NCI-H460 (cell line): ENCODE results near the gene HLA-DMA. TPM values are rescaled to one million over a fixed set of nuclear protein-coding genes. Genes with fewer than 3 reads are reported as not detected.
"Not testable (repeated sequence)": the region's sequence is repeated elsewhere in the genome, so short reads cannot be mapped to it uniquely, and the experiment has no call there.

ENCODE experiments used
- DNase-seq: peaks from one replicate; pipeline ENCODE4 v3.0.0-alpha.2; 2016; ENCODE audit warnings: low read depth; ENCODE audit errors: extremely low read depth
- total RNA-seq: library from RNA; depleted of rRNA; stranded (reverse); fragments of >200 nt; shearing (Covaris generic); gene quantifications from 2 replicates; pipeline ENCODE4 v1.2.3, GENCODE V29; 2014

The HLA-DMA gene
- total RNA-seq, 1 experiment from 2014 or later, result 1.2 TPM

DNA sequence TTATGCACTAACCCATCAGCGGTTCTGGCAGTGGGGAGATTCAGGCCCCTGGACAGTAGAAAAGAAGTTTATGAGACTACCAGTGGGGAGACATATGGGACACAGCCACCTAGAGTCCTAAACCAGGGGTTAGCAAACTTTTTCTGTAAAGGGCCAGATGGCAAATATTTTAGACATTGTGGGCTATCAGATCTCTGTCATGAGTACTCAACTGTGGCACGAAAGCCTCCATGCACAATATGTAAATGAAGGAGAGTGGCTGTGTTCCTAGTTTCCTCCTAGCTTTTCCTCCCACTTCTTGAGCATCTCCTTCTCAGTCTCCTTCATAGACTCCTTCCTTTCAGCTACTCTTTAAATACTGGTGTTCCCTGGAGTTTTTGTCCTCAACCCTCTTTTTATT, 3.3 kb upstream of the HLA-DMA start:
- no peak for DNase-seq

DNA sequence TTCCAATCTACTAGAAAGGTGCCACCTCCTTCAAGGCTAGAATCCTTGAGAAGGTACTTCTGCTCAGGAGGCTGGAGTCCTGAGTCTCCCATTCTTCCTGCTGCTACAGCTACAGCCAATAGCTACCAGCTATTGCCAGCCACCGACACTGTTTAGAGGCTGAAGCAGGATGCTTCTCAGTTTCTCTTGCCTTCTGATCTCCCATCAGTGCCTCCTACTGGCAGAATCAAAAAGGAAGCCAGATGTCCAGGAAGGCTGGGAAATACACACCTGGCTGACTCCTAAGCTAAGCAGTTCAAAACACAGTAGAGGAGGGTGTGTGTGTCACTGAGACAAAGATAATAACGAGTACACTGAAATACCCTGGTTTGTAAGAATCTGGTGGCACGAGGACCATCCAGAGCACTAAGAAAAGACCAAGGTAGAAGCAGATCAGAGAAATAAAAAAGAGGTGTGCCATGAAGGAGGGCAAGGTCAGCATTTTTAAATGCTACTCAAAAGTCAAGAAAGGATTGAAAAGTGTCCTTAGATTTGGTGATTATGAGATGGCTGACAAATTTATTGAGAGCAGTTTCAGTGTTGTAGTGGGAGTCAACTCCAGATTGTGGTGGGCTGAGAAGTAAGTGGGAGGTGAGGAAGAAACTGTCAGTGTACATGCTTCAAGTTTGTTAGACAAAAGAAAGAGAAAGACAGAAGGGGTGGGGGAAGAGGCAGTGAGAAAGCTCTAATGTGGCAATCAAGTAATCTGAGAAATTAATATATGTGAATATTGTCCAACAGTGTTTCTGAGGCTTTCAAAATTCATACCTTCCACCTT, 2.3 kb upstream of the HLA-DMA start:
- no peak for DNase-seq

DNA sequence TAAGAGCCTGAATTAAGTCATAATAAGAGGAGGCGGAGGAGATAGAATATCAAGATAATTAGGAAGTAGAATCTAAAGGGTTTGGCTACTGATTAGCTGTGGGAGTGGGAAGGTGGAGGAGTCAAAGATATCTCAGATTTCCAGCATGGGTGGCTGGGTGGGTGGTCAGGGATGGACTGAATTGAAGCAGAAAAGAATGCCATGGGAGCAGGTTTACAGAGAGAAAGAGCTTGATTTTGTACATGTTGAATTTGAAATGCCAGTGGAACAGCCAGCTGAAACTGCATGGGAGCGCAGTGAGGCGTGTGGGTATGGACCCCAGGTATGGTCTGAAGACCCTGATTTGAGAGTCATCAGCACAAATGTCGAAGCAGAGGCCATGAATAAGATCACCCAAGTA, 1.4 kb upstream of the HLA-DMA start:
- DNase-seq, result no peak

DNA sequence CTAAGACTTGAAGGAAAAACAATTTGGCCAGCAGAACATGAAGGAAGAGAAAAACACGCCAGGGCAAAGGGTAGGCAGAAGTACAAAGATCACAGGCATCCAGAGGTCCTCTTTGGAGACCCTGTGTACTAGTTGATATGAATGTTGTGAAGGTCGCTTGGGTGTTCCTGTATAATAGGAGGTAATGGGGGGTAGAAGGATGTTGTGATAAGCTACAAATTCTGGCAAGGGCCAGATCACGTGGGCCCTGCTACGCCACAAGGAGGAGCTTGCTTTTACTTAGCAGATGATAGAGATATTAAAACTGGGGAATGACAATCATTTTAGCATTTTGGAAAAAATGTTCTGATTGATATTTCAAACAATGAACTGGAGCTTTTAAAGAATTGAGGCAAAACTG, 878 bp upstream of the HLA-DMA start:
- DNase-seq, result no peak

DNA sequence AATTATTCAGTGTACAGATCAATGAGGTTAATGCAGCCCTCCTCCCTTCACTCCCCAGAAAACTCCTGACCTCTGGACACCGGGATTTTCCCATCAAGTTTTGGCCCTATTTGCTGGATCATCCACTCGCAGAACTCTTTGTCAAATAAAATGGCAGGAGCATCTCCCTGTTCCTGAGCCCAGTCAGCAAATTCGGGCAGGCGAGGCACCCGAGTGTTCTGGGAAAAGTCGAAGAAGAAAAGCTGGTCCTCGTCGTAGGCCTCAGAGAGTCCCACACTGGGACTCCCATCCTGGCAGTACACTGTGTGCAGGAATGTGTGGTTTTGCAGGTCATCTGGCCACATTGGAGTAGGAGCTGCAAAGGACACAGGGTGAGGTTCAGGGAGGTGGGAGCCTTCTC, 2.4 kb downstream of the HLA-DMA start:
- DNase-seq, result no peak

DNA sequence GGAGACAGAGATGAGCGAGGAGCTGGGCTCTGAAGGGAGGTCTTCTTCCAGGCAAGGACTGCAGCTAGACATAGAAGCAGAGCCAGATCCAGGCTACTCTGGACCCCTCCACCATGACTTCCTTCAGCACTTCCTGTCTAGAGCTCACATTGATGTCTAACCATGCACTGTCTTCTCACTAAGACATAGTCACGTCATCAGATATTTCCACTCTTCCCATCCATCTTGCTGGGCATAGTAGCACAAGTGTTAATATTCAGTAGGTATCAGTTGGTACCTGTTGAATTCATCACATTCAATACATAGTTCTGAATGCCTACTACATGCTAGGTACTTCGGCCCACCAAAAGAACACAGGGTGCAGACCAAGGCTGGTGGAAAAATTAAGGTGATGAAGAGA, 2.9 kb downstream of the HLA-DMA start:
- no peak for DNase-seq

DNA sequence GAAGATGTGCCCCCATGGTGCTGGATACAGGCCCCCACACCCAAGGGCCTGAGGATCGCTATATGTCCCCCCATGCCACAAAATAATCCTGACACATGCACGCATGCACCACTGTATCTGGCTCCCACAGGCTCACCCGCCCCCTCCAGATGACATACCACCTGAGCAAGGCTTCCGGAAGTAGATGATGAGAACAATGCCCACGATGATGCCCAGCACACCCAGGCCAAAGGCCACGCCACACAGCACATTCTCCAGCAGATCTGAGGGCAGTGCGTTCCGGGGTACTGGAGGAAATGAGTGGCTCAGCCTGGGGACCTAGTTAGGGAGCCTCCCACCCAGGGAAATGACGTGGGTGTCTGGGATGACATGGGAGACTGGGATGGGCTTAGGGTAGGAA, 3.8 kb downstream of the HLA-DMA start:
- DNase-seq, result no peak

DNA sequence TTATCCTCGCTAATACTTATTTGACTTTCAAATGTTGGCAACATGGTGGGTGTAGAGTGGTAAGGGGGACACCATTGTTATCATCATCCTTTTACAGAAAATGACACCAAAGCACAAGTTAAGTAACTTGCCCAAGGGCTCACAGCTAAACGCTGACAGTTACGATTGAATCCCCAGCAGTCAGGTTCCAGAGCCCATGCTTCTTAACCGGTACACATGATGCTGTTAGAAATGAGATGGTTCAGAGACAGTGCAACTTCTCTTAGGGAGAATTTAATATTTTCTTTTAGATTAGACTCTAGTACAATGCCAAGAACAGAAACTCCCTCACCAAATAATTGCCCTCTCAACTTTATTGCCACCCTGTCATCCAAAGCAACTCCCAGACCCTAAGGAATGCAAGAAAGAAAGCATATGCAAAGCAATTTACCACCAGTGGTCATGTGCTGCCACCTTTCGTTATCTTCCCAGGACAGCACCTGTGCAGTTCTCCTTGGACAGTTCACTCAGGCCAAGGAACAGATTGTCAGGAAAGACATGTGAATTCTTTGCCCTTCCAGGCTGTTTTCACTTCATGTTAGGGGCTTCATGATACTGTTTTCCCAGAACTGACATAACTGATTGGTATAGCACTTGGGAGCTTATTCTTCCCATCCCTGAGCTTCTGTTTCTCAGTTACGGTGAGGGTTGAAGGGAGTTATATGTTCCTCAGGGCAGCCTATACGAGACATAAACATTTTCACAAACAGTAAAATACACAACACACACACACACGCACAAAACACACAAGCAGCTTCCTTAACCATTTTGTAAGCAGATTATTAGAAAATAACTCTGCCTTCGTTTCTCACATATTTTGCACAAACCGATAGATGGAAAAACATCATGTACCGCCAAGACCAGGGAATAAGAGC, 5.1 kb downstream of the HLA-DMA start:
- peak; percentile 47 for DNase-seq

DNA sequence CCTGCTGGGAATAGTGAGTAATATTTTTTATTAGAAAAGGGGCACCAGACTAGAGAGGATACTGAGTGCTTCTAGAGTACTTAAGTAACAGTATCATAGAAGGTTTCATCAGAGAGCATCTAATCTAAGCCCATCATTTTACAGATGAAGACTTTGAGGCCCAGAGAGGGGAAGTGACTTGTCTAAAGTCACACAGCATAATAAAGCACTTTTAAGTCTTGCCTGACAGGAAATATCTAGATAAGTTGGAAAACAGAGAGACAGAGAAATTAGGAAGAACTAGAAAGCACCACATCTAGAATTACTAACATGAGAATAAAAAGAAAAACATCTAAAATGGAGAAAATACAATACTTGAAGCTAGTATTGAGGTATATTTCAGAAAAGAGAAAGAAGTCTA, 6.0 kb downstream of the HLA-DMA start:
- DNase-seq, result no peak

DNA sequence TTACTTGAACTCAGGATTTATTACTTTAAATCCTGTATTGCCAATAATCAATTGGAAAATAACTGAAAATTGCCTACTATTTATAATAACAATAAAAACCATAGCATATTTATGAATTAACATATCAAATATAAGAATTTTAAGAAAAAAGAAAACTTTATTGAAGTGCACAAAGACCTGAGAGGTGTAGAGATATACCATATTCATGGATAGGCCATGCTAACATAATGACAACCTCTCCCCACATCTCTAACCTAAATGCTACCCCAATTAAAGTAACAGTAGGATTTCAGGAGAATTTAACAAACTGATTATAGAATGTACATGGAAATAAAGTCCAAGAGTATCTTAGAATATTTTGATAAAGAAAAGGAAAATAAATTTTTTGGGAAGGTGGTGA, 6.9 kb downstream of the HLA-DMA start:
- DNase-seq, result no peak

DNA sequence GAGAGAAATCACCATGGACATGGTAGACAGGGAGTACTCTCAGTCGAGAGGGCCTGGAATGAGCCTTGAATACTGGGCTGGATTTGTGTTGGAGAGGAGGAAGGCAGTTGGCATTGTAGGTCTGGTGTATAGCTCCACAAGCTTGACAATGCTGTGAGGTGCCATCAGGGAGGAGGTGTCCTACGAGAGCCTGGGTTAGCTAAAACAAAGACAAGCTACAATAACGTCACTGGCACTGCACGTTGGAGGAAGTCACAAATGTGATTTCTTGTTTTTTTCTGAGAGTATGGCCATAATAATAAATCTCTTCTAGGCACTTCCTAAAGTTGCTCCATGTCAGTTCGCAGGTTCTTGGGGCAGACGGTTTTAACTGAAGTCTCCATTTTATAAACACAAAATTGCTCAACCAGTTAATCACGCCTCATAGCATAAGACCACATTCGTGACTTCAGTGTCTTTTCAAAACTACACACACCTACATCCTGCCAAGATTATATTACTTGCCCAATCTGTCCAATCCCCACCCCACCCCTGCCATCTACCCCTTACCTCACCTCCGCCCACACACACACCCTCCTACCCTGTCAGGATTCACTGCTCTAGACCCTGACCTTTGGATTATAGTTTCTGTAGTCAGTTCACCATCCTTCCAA, 7.7 kb downstream of the HLA-DMA start:
- no peak for DNase-seq

DNA sequence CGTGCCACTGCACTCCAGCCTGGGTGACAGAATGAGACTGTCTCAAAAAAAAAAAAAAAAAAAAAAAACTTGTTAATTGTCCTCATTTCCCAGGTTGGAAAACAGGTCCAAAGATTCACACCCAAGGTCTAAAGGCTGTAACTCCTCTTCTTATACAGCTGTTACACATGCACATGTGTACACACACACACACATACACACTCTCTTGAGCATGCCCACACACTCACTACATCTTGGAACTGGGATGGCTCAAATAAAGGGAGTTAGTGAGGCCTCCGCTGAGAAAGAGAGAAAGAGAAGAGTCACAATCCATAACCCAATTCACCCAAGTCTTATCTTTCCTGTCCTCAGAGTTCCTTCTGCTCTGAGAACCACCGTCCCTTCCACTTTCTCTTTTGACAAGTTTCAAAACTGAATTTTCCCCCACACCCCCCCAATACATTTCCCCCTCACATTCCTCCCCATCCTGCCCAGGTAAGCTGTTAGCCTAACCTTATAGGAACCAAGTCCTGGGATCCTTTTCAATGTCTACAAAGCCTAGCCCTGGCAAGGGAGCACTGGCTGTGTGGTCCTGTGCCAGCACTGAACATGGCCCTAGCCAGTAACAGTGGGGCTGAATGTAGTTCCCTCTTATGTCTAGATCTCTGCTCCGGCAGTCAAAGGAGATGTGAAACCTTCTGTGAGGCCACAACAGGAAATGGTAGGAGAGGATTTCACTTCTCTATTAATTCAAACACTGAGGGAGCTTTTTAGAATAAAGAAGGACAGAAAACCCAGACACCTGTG, 8.8 kb downstream of the HLA-DMA start:
- no peak for DNase-seq

DNA sequence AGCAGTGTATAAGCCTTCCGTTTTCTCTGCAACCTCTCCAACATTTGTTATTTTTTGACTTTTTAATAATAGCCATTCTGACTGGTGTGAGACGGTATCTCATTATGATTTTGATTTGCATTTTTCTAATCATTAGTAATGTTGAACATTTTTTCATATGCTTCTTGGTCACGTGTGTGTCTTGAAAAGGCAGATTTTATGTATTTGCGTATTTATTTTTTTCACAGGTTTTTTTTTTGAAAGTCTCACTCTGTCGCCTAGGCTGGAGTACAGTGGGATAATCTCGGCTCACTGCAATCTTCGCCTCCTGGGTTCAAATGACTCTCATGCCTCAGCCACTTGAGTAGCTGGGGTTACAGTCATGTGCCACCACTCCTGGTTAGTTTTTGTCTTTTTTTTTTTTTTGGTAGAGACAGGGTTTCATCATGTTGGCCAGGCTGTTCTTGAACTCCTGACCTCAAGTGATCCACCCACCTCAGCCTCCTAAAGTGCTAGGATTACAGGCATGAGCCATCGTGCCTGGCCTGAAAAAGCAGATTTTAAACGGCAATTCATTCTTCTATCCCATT, 10.3 kb downstream of the HLA-DMA start:
- DNase-seq, result not testable (repeated sequence)

DNA sequence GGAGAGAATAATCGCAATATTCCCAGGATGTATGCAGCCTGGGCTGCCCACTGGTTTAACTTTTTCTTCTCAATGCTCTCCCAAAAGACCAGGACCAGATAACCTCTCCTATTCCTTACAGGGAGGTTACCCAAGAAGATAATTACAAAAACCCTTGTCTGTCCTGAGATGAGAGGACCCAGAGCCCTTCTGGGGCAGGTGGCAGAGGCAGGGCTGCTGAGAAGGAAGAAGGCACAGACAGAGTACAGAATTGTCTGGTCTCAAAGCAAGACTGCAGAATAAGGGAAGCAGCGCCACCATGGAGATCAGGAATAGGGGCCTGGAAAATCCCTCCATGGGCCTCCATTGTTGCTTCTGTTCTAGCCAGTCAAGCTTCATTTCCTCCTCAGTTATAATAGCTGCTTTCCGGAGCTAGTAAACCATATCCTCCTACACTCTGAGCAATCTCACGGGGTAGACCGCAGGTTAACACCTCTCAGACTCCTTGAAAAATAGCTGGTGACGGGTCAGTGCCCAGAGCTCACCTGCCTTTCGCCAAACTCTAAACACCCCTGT, 11.6 kb downstream of the HLA-DMA start:
- DNase-seq, result no peak

DNA sequence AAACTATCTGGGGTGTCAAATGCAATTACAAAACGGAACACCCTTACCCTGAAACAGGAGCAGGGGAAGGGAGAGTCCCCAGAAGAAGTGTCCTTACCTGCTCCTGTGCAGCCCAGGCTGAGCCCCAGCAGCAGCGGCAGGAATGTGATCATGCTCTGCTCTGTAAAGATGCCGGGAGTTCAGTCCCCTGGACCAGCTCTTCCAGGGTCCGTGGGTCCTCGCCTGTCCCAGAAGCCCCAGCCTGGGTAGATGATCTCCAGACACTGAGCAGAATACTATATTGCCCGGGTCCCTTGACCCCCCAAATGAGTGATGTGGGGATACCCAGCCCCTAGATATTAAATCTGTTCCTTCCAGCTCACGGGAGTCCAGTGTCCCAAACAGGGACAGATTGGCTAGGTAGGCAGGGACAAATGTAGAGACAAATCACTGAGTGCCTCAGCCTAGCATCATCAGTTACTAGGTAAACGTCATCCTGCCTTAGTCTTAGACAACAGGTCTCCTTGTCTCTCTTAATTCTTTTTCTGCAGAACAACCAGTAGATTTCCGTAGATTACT, 12.2 kb downstream of the HLA-DMA start, which contains the start of gene HLA-DMB:
HLA-DMB (minus strand) TSS at position 373 of the 558 bp plus-strand sequence; CDS start at position 152, 221 bp downstream.
- DNase-seq, result peak; percentile 56

DNA sequence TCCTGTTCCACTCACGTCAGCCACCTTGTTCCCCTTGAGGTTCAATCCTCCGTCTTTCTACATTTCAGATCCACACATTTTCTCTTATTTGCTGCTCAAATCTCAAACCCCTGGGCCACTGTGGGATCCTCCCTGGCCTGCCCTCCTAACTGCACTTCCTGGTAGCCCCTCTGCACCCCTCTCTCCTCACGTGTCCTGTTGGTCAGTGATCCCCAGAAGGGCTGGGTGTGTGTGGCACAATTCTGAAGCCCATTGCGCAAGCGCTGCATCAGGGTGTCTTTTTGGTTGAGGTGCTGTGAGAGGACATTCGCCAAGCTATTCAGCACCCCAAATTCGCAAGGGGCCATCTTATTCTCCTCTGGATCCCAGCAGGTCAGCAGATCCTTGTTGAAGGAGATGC, 14.4 kb downstream of the HLA-DMA start:
- no peak for DNase-seq

DNA sequence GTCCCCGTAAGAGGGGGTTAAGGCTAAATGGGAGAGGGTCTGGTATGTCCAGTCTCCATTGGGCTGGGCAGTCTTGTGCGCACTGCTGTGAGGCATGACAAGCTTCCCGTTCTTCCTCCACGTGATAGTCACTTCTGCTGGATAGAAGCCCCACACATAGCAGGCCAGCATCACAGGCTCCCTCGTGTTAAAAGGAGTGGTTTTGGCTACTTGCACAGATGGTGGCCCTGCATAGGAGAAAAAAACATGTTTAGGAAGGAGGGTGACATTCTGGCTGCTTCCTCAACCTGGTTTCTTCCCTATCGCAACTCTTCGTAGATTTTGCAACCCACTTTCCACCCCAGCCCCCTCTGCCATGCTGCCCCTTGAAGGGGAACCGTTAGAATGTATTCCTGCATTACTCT, 15.7 kb downstream of the HLA-DMA start:
- no peak for DNase-seq

DNA sequence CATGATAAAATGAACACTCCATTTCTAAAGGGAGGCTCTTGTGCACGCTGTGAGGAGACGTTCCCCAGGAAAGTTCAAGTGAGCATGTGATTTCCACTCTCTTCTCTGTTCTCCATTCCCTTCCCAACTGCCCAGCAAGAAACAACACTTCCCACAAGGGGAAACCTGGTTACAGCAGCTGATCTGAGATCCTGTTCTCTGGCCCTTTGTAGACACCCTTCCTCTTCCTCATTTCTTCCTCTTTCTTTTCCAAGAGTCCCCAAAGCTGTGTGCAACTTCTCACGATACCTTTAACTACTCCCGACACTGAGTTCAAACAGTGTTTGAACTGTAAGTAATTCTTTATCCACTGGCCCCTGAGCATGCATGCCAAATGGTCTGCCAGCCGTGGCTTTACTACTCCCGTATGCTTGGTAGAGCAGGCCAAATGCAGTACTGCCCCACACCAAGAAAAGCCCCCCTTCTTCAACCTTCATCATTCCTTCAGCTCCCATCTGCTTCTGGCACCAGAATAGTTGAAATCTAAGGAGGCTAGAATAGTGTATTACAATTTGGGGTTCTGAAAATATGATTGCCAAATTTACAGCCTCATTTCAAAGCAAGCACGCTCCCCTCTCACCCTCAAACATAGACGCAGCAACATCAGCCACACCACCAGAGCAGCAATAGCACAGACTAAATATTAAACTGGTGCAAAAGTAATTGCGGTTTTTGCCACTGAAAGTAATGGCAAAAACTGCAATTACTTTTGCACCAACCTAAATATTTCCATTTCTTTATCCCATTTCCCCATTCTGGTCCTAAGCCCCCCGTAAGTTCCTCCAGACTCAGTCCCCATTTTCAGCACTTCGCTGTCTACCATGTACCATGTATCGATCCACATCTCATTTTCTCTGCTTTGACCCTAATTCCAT, 16.4 kb downstream of the HLA-DMA start:
- no peak for DNase-seq
